HuH-7 (cell line): ENCODE data around the gene FAM3D.

Experiments used
- DNase-seq: peaks from one replicate; pipeline ENCODE4 v3.0.0; 2011; ENCODE audit warnings: low spot score

FAM3D gene

GRCh38 chr3:58594117-58594516 lies 72.5 kb downstream of the FAM3D start:
- DNase-seq, result no peak

- DNase-seq, result no peak
Measured at GRCh38 chr3:58591517-58592510, 74.8 kb downstream of the FAM3D start.

- peak; percentile 28 for DNase-seq
Measured at GRCh38 chr3:58588030-58588614, 78.5 kb downstream of the FAM3D start.

DNA sequence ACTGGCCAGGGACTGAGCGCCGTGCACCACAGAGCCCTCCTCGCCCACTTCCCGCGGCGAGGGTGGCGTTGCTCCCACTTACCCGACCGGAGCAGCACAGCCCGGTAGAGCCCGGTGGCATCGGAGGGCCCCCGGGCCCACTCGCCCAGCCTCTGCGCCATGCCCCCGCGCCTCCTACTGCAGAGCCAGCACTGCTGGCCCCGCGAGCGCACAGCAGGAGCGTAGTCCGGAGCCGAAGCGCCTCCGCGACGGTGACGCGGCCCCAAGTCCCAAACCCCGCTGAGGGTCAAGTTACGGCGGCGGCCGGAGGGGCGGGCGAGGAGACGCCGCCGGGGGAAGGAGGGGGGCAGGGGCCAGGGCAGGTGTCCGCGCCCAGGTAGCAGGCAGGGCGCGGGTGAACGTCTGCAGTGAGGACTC lies 79.8 kb downstream of the FAM3D start:
- DNase-seq, result no peak

DNA sequence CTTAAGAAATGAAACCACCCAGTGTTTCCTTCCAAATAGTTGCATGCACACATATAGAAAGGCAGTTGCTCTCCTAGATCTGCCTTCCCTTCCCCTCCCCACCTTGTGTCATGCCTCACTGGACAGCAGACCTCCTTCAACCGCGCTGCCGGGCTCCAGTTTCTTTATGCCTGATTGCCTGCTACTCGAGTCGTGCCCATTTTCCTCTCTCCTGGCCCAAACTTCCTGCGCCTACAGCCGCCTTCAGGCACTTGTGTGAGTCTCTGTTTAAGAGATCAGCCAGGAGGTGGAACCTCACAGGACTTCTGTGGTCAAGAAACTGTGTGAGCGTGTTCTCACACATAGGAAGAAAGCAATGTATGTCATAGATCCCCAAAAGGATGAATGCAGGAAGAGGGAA lies 80.6 kb downstream of the FAM3D start:
- no peak for DNase-seq

DNA sequence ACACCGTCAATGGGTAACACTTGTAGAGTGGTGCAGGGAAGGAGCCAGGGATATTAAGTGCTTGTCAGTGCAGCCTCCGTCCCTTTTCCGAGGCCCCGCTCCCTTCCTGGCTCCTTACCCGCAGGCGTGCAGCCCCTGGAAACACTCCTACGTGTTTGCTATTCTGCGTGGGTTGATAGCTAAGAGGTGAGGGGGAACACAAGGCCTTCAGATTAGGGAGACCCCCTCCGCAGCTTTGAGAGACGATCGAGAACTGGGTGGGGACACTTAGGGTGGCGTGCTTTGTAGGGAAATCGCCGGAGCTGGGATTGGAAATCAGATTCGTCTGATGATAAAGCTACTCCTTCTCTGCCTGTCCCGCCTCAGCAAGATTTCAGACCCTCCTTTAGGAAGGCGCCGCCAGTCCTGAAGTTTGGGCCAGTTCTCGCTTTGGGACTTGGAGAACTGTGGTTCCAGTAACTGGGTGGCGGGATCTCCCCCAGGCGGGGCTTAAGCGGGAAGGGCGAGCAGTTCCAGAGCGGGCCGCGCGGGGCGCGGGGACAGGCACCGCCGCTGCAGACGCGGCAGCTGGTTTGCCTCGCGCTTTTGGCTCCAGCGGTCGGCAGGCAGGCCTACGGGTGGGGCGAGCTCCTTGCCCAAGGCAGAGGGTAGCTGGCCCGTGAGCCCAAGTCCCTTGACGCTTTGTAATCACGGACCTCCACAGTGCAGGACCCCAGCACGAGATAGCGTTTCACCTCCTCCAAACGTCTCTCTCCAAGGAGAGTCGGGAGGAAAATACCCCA lies 81.4 kb downstream of the FAM3D start:
- peak; percentile 78 for DNase-seq

- DNase-seq, result no peak
Measured at GRCh38 chr3:58584690-58585004, 81.9 kb downstream of the FAM3D start.
